Endothelial cell of umbilical vein (primary cell): ENCODE results near the gene SNIP1.

ENCODE experiments used
- EZH2 ChIP-seq: IDR thresholded peaks from 2 replicates; pipeline ENCODE4 v1.6.1; 2012; ENCODE audit warnings: borderline replicate concordance, low read depth, mild to moderate bottlenecking, moderate library complexity, low read length, inconsistent platforms; ENCODE audit not compliant: severe bottlenecking
- FOS ChIP-seq: IDR thresholded peaks from 2 replicates; pipeline ENCODE4 v1.6.1; 2011; ENCODE audit warnings: mild to moderate bottlenecking, low read length, moderate library complexity, borderline replicate concordance; ENCODE audit not compliant: insufficient read depth
- GATA2 ChIP-seq: IDR thresholded peaks from 2 replicates; pipeline ENCODE4 v1.7.0; 2011; ENCODE audit warnings: low read depth, mild to moderate bottlenecking, moderate library complexity, mixed read lengths, low read length; ENCODE audit not compliant: insufficient read length, insufficient read depth
- POLR2A ChIP-seq: IDR thresholded peaks from 2 replicates; pipeline ENCODE4 v1.6.1; 2012; ENCODE audit warnings: low read depth, mild to moderate bottlenecking, control low read depth, low read length
- POLR2AphosphoS5 ChIP-seq: IDR thresholded peaks from 2 replicates; pipeline ENCODE4 v1.6.1; 2012; ENCODE audit warnings: low read depth, mild to moderate bottlenecking, control low read depth, low read length, moderate library complexity; ENCODE audit not compliant: insufficient read depth
- TF ChIP-seq, protein P1 (sequence below), 2 donors: IDR thresholded peaks; 1 replicate in 1 of 2; 2 replicates in 1 of 2; pipeline ENCODE4 v1.5.1; 2011; ENCODE audit warnings: low read length in 2 of 2, mild to moderate bottlenecking in 2 of 2, moderate library complexity in 2 of 2, control low read depth in 1 of 2, inconsistent platforms in 1 of 2, low read depth in 1 of 2; ENCODE audit not compliant: insufficient read depth in 1 of 2; ENCODE audit errors: extremely low read depth in 1 of 2

DNA sequence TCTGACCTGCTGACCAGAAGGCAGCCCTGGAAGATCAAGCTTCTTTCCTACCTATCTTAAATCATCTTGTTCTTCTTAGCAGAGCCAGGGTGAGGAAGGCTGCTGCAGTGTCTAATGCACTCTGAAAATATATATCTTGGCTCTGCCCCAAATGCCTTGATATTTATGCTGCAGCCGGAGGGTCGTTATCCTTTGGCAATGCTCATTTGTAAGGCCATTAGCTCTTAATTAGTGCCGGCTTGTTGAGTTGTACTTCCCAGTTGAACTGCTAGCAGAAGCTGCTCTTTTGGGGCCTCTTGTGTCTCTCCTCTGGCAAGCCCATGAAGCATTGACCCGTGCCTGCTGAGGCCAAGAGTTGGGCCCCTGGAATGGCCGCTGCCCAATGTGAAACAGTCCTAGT is 45.8 kb upstream of the SNIP1 start:
- TF ChIP-seq, protein P1, sequence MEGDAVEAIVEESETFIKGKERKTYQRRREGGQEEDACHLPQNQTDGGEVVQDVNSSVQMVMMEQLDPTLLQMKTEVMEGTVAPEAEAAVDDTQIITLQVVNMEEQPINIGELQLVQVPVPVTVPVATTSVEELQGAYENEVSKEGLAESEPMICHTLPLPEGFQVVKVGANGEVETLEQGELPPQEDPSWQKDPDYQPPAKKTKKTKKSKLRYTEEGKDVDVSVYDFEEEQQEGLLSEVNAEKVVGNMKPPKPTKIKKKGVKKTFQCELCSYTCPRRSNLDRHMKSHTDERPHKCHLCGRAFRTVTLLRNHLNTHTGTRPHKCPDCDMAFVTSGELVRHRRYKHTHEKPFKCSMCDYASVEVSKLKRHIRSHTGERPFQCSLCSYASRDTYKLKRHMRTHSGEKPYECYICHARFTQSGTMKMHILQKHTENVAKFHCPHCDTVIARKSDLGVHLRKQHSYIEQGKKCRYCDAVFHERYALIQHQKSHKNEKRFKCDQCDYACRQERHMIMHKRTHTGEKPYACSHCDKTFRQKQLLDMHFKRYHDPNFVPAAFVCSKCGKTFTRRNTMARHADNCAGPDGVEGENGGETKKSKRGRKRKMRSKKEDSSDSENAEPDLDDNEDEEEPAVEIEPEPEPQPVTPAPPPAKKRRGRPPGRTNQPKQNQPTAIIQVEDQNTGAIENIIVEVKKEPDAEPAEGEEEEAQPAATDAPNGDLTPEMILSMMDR (IDR thresholded peaks at IDR 0.05; ENCODE audit: extremely low read depth in 1 of 2, insufficient read depth in 1 of 2, low read depth in 1 of 2, low read length in 2 of 2), result no peak
- TF ChIP-seq FOS (no peak), POLR2A (no peak), GATA2 (no peak), POLR2AphosphoS5 (no peak), EZH2 (no peak)
